IPS-NIHi11 (cell line): ENCODE data around the gene WDR73.
A peak's percentile ranks its signal among the peaks of the same experiment; 100 is the strongest.

Source experiments
- DNase-seq: peaks from one replicate; pipeline ENCODE4 v3.0.0; 2012; ENCODE audit warnings: mixed read lengths, low spot score

WDR73 gene

DNA sequence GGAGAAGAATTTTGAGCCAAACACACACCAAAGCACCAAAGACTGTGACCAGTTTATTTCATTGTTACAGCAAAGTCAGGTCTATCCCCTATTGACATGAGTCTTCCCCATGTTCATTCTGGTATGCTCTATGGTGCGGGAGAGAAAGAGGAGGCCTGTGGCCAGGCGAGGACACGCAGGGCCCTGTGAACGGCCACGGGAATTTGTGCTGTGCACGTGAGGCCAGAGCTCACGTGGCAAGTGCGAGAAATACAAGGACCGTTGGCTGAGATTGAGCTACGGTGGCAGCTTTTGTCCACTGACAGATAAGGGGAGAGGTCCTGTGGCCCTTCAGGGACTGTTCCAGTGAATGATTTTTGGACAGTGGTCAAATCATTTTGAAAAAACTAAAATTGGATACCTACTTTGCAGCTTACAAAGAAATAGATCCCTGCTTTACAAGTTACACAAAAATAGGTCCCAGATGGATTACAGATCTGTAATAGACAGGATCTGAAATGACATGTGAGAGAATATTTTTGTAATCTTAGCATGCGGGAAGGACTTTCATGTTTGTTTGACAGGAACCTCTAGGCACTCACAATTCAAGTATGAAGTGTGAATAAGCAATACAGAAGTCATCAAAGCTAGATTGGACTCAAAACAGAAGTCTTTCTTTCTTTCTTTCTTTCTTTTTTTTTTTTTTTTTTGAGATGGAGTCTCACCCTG, 44.1 kb downstream of the WDR73 start:
- DNase-seq, result no peak

DNA sequence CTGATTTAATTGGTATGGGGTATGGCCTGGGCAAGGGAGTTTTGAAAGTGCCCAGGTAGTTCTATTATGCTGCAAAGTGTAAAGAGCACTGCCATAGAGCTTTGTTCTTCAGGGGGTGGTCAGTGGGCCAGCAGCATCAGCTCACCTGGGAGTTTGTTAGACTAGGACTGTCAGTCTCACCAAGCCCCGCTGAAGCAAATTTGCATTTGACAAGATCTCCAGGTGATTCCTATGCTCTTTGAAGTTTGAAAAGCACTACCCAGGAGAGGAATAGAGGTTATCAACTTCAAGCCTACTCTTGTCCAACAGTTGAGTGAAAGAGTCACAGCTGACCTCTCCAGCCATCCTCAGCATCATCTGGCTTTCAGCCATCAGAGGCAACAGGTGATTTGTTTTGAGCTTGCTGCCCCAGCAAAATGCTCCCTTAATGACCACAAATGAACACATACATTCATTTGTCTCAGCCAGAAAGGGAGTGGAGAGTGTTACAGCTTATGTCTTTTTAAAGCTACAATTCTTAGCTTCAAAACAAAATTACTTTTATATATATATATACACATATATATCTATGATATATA, 45.3 kb downstream of the WDR73 start:
- no peak for DNase-seq

GRCh38 chr15:84606653-84607120, 47.4 kb downstream of the WDR73 start:
- DNase-seq, result no peak

DNA sequence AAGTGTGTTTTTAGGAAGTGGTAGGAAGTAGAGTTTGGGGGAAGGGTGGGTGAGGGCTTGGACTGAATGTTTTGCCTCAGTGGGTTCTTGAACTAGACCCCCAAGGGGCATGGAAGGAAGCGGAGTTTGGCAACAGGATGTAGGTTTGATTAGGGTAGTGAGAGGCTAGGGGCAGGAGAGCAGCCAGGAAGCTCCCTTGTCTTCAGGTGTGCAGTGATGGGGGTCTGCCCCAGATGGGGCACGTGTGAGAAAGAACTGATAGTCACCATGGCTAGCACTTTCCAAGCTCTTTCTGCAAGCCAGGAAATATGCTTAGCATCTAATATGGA, 48.6 kb downstream of the WDR73 start:
- no peak for DNase-seq

DNA sequence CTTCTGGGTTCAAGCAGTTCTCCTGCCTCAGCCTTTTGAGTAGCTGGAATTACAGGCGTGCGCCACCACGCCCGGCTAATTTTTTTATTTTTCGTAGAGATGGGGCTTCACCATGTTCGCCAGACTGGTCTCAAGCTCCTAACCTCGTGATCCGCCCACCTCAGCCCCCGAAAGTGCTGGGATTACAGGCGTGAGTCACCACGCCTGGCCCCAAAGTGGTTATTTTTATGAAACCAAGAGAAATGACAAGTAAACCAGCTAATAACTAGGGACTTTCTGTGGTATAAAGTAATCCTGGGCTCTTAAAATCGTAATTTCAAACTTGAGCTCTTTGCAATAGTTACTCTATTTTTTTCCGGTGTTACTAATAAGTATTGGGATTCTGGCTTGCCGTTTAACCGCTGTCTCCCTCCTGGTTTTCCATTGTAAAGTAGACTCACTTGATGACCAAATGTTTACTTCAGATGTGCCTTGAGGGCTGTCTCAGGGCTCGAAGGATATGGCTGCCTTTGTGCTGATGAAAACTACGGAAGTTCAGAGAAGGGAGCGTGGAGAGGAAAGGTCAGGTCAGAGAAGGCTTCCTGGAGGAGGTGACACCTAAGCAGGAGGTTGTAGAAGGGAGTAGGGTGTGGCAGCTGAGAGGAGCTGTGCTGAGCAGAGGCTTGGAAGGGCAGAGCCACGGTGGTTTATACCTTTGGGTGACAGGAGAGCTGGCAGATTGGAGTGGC, 49.1 kb downstream of the WDR73 start:
- no peak for DNase-seq

DNA sequence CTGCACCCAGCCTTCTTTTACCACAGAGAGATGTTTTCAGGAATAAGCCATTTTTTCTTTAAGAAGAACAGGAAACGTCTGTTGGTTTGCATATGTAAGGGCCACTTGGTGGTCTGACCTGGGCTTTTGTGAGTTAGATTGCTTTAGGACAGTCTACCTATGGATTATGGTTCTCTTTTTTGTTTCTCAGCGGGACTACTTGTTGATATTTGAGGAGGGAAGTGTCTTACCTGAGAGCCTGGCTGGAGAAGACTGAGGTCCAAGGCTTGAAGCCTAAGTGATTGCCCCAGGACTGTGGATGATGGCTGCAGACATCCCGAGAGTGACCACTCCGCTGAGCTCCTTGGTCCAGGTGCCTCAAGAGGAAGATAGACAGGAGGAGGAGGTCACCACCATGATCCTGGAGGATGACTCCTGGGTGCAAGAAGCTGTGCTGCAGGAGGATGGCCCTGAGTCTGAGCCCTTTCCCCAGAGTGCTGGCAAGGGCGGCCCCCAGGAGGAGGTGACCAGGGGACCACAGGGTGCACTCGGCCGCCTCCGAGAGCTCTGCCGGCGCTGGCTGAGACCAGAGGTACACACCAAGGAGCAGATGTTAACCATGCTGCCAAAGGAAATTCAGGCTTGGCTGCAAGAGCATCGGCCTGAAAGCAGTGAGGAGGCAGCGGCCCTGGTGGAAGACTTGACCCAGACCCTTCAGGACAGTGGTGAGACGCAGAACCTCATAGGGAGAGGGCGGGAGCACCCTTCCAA, 50.3 kb downstream of the WDR73 start:
- no peak for DNase-seq

GRCh38 chr15:84601555-84601838, 52.6 kb downstream of the WDR73 start:
- DNase-seq, result no peak

- DNase-seq, result peak; percentile 95
Observed at GRCh38 chr15:84600687-84601554, 53.2 kb downstream of the WDR73 start, which contains the start of gene ZSCAN2. ZSCAN2 (plus strand) TSS chr15:84601009; CDS start chr15:84603928, 2,919 bp downstream.

GRCh38 chr15:84600331-84600686, 53.8 kb downstream of the WDR73 start:
- peak; percentile 68 for DNase-seq

DNA sequence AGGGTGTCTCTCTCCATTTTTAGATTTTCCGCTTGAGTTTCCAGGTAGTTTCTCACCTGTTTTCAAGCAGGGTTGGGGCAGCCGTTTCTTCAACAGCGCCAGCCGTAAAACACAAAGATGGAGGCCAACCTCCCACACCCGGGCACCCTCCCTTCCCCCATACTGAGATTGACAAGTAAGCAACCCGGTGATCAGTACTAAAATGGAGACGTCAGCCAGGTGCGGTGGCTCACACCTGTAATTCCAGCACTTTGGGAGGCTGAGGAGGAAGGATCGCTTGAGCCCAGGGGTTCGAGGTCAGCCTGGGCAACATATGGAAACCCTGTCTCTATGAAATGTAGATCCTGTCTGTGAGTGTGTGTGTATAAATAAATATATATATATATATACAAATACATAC, 54.2 kb downstream of the WDR73 start:
- DNase-seq, result no peak

DNA sequence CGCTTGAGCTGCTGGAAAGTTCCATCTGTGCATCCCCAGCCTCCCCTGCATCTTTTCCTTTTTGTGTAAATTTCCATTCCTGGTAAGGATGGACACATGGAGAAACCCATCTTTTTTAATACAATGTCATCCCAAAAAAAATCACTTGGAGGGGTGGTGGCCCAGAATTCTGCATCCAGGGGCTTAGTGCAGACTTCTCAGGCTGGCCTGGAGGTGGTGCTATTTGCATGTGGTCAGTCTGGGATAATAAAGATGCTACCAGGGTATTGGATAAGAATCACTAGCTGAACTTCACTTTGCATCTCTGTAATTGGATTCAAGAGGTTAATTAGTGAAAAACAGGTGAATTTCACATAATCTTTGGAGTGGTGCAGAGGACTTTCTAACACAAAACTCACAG, 55.1 kb downstream of the WDR73 start:
- DNase-seq, result peak; percentile 60

DNA sequence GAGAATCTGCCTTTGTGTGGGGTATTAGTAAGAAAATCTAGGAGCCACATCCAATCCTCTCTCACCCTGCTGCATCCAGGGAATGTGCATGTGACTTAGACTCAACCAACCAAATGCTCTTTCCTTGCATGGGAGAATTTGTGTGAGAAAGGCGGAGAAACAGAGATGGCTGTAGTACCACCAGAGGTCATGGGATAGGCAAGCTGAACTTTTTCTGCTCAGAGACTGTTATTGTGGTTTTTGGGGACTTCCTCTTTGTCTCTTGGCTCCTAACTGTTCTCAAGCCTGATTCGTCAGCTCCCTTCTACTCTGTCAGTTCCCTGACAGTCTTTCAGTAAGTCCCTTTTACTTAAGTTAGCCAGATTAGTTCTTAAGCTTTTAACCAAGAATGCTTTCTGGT, 55.8 kb downstream of the WDR73 start:
- DNase-seq, result no peak

GRCh38 chr15:84597296-84597695, 56.8 kb downstream of the WDR73 start:
- no peak for DNase-seq

- no peak for DNase-seq
Observed at GRCh38 chr15:84595660-84596059, 58.4 kb downstream of the WDR73 start.

- no peak for DNase-seq
Observed at GRCh38 chr15:84594617-84595290, 59.3 kb downstream of the WDR73 start.

DNA sequence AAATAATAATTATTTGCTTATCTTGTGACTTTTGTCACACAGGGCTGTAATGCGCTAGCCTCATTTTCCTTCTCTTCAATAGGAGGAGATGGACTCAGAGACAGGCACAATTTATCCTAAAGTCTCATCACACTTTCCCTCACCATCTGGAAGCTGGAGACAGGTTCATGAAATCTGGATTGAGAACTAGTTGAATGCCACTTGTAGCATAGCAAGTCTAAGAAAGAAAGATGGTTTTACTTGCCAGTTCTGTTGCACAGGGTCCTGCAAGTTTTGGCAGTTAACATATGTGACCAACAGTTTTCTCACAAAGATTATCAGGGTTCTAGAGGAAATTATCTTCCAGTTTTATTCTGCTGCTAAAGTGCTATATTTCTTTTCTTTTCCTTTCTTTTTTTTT, 62.3 kb downstream of the WDR73 start:
- no peak for DNase-seq

GRCh38 chr15:84590406-84590805, 63.7 kb downstream of the WDR73 start:
- no peak for DNase-seq
